ENCODE results near the gene IGFL3. TPM values are rescaled to one million over a fixed set of nuclear protein-coding genes. Genes with fewer than 3 reads are reported as not detected.

Gene IGFL3
- total RNA-seq, 1 donor = not detected

- DNase-seq (ENCODE audit: low read depth) = peak; percentile 22
- no peak for TF ChIP-seq CTCF (IDR thresholded peaks at IDR 0.05; ENCODE audit: insufficient read depth, low read depth, low read length)
Measured at GRCh38 chr19:46126086-46126580, 1.6 kb upstream of the IGFL3 start.

GRCh38 chr19:46125447-46125846 lies 959 bp upstream of the IGFL3 start:
- DNase-seq (ENCODE audit: low read depth) = no peak
- no peak overlapping the region for H3K4me3 ChIP-seq (ENCODE audit: low read depth, low read length)
- TF ChIP-seq CTCF (IDR thresholded peaks at IDR 0.05; ENCODE audit: insufficient read depth, low read depth, low read length) = no peak

More at GRCh38 chr19:46126086-46126580, 1.6 kb upstream of the IGFL3 start:
- H3K4me3 ChIP-seq (ENCODE audit: low read depth, low read length) = no peak overlapping the region

DNA sequence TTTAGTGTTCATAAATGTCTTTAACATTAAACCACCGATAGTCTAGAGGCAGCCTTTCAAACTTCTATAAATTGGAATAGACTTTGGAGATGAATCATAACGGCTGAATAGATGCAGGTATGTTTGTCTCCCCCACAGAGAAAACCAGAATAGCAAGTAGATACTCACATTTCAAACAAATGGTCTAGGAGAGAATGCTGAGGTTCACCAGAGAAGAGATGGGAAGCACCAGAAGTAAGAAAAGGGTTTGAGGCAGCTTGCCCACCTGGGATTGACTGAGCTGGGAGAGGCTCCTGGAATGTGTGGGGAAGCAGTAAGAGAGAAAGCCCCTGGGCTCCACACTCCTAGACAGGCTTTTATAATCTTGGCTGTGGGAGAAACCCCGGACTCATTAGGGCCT lies 6.4 kb downstream of the IGFL3 start:
- no peak overlapping the region for H3K4me3 ChIP-seq (ENCODE audit: low read depth, low read length)
- no peak for TF ChIP-seq CTCF (IDR thresholded peaks at IDR 0.05; ENCODE audit: insufficient read depth, low read depth, low read length)
- DNase-seq (ENCODE audit: low read depth) = no peak

GRCh38 chr19:46116121-46116520 lies 8.4 kb downstream of the IGFL3 start:
- no peak for TF ChIP-seq CTCF (IDR thresholded peaks at IDR 0.05; ENCODE audit: insufficient read depth, low read depth, low read length)
- no peak overlapping the region for H3K4me3 ChIP-seq (ENCODE audit: low read depth, low read length)
- DNase-seq (ENCODE audit: low read depth) = no peak

GRCh38 chr19:46115396-46116106 lies 8.9 kb downstream of the IGFL3 start:
- peak; percentile 25 for DNase-seq (ENCODE audit: low read depth)
- no peak for TF ChIP-seq CTCF (IDR thresholded peaks at IDR 0.05; ENCODE audit: insufficient read depth, low read depth, low read length)
- no peak overlapping the region for H3K4me3 ChIP-seq (ENCODE audit: low read depth, low read length)

DNA sequence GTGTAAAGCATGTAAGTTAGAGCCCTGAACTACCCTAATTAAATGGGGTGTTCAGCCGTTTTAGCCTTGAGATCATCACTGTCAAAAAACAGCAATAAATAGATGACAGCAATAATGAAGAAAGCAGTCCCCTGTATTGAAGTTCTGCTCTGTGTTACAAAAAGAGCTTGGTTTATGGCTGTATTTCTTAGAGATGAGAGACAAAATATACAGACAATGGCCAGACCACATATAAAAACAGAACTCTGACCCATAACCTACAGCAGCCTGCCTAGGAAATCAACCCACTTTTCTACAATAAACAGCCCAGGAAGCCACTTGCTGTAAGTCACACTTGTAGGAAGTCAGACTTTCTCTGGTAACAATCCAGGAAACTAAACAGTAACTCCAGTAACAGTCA lies 10.8 kb downstream of the IGFL3 start:
- DNase-seq (ENCODE audit: low read depth) = peak; percentile 18
- TF ChIP-seq CTCF (IDR thresholded peaks at IDR 0.05; ENCODE audit: insufficient read depth, low read depth, low read length) = no peak
- H3K4me3 ChIP-seq (ENCODE audit: low read depth, low read length) = no peak overlapping the region

- no peak for TF ChIP-seq CTCF (IDR thresholded peaks at IDR 0.05; ENCODE audit: insufficient read depth, low read depth, low read length)
- H3K4me3 ChIP-seq (ENCODE audit: low read depth, low read length) = no peak overlapping the region
- no peak for DNase-seq (ENCODE audit: low read depth)
Measured at GRCh38 chr19:46112527-46112926, 12.0 kb downstream of the IGFL3 start.

All from fibroblast of villous mesenchyme (primary cell).